Calu3 (cell line): ENCODE data around the gene GCNA. TPM values are rescaled to one million over a fixed set of nuclear protein-coding genes. Genes with fewer than 3 reads are reported as not detected.

Source experiments
- BruUV-seq: library from RNA; stranded (reverse); fragments of 400-500 nt; replicated peaks from 2 replicates; lab custom pipeline; 2021; lab: Mats Ljungman, UMichigan
- CTCF ChIA-PET: fragments of 300-600 bp; sonication (Branson Sonifier 250); formaldehyde crosslinking; loops from one replicate; lab custom pipeline; 2022; ENCODE audit warnings: antibody characterized with exemption; lab: Charles Lee
- DNase-seq: peaks from one replicate; pipeline ENCODE4 v3.0.0; 2022
- H3K27ac Mint-ChIP-seq: one replicate; pipeline ENCODE4 v1.8.0; 2022; ENCODE audit warnings: mixed read lengths; ENCODE audit not compliant: unreplicated experiment
- H3K27me3 Mint-ChIP-seq: one replicate; pipeline ENCODE4 v1.8.0; 2022; ENCODE audit warnings: mixed read lengths; ENCODE audit not compliant: unreplicated experiment
- H3K36me3 Mint-ChIP-seq: one replicate; pipeline ENCODE4 v1.8.0; 2022; ENCODE audit warnings: mild to moderate bottlenecking, moderate library complexity, mixed read lengths; ENCODE audit not compliant: insufficient read depth, unreplicated experiment
- H3K4me1 Mint-ChIP-seq: one replicate; pipeline ENCODE4 v1.8.0; 2022; ENCODE audit warnings: mild to moderate bottlenecking, low read depth, mixed read lengths; ENCODE audit not compliant: unreplicated experiment
- H3K4me3 Mint-ChIP-seq: one replicate; pipeline ENCODE4 v1.8.0; 2022; ENCODE audit warnings: mild to moderate bottlenecking, low read depth, moderate library complexity, mixed read lengths; ENCODE audit not compliant: unreplicated experiment
- H3K9me3 Mint-ChIP-seq: one replicate; pipeline ENCODE4 v1.8.0; 2022; ENCODE audit warnings: low read depth, mixed read lengths; ENCODE audit not compliant: unreplicated experiment
- intact Hi-C: fragments of 100-400 bp; cut with micrococcal nuclease; formaldehyde crosslinking; loops from one replicate; pipeline ENCODE4 v1.10.0; 2022; ENCODE audit not compliant: unreplicated experiment
- total RNA-seq: library from RNA; stranded (reverse); gene quantifications from 2 replicates; pipeline ENCODE4 v1.2.3, GENCODE V29; 2022
- TF ChIP-seq, protein P1 (sequence below): fragments of 200-600 bp; IDR thresholded peaks from one replicate; pipeline ENCODE4 v1.8.0; 2022; ENCODE audit warnings: antibody characterized with exemption; ENCODE audit not compliant: unreplicated experiment

GCNA gene
- total RNA-seq, 1 experiment from 2014 or later: 8.1 TPM

DNA sequence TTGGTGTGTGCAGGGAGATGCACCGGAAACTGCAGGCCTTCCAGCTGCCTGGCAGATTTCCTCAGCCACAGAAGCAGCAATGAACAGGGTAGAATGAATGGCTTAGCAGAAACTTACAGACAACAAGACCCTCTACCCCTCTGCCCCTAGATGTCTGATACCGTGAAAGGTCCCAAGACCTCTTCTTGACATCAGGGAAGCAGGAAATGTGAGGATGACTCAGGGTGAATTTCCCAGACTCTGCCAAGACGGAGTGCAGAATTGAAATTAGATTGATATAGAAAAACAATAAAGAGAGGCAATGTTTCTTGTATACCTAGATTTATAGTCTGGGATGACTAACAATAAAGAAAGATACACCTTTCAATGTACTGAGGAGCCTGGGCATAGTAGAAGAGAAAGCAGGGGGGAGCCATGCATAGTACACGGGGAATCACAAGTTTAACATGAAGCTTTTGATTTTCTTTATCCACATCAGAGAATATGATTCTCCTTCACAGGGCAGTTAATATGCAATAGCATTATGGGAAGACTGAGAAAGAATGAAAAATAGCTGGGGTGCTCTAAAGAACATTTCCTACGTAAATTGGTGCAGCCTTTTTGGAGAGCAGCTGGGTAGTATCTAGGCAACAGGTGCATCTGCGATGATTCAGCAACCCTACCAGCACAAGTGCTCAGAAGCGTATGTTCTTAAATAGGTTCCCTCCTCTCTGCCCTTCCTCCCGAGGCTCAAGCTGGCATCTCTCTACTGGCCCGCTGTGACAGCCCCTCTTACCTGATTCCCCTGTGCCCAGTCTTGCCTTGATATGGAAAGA is 58.4 kb downstream of the GCNA start:
- Mint-ChIP-seq H3K4me3 (no peak overlapping the region), H3K4me1 (no peaks in the 10 kb centered on the region), H3K9me3 (no peaks in the 10 kb centered on the region), H3K27me3 (no peaks in the 10 kb centered on the region), H3K36me3 (no peaks in the 10 kb centered on the region), H3K27ac (no peak overlapping the region)
- no TSS peak for BruUV-seq
- CTCF ChIA-PET: no interaction called here
- TF ChIP-seq, protein P1, sequence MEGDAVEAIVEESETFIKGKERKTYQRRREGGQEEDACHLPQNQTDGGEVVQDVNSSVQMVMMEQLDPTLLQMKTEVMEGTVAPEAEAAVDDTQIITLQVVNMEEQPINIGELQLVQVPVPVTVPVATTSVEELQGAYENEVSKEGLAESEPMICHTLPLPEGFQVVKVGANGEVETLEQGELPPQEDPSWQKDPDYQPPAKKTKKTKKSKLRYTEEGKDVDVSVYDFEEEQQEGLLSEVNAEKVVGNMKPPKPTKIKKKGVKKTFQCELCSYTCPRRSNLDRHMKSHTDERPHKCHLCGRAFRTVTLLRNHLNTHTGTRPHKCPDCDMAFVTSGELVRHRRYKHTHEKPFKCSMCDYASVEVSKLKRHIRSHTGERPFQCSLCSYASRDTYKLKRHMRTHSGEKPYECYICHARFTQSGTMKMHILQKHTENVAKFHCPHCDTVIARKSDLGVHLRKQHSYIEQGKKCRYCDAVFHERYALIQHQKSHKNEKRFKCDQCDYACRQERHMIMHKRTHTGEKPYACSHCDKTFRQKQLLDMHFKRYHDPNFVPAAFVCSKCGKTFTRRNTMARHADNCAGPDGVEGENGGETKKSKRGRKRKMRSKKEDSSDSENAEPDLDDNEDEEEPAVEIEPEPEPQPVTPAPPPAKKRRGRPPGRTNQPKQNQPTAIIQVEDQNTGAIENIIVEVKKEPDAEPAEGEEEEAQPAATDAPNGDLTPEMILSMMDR: no peak
- no peak for DNase-seq
- intact Hi-C loops: no loop called here

DNA sequence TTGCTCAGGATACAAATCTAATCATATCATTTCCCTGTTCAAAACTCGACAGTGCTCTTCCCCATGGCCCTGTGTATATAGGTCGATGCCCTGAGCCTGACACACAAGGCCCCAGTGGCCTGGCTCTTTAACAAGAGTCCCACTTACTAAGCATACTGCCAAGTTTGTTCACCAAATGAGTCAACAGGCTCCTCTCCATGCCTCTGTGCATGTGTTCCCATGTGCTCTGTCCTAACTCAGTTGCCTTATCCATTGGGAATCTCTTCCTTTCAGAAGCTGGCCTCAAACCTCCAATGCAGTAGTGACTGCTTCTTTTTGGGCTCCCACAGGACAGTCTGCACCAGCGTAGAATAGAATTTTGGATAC is 59.0 kb downstream of the GCNA start:
- no peaks in the 10 kb centered on the region for H3K36me3 Mint-ChIP-seq
- no peaks in the 10 kb centered on the region for H3K27me3 Mint-ChIP-seq
- DNase-seq: no peak
- no TSS peak for BruUV-seq
- TF ChIP-seq, protein P1: no peak
- H3K4me3 Mint-ChIP-seq: no peak overlapping the region
- CTCF ChIA-PET: no interaction called here
- no peaks in the 10 kb centered on the region for H3K9me3 Mint-ChIP-seq
- H3K27ac Mint-ChIP-seq: no peak overlapping the region
- intact Hi-C loops: no loop called here
- no peaks in the 10 kb centered on the region for H3K4me1 Mint-ChIP-seq

DNA sequence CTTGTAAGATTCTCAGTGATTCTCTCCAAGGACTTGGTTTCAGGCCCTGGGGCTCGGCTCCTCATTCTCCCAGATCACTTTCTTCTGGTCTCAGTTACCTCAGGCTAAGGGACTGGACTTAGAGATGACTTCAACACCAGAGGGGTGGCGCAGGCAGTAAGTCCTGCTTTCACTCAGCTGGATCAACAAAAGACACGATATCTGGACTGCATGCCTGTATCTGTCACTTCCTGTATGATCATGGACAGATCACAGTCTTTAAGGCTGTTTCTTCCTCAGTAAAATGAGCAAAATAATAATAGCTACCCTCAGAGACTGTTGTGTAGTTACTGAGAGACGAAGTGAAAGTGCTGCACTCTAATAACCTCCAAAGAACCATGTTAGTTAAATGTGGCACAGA is 59.6 kb downstream of the GCNA start:
- TF ChIP-seq, protein P1: no peak
- Mint-ChIP-seq H3K36me3 (no peaks in the 10 kb centered on the region), H3K4me3 (no peak overlapping the region), H3K27me3 (no peaks in the 10 kb centered on the region), H3K27ac (no peak overlapping the region), H3K4me1 (no peaks in the 10 kb centered on the region), H3K9me3 (no peaks in the 10 kb centered on the region)
- BruUV-seq: no TSS peak
- no peak for DNase-seq
- CTCF ChIA-PET: no interaction called here
- intact Hi-C loops: no loop called here

DNA sequence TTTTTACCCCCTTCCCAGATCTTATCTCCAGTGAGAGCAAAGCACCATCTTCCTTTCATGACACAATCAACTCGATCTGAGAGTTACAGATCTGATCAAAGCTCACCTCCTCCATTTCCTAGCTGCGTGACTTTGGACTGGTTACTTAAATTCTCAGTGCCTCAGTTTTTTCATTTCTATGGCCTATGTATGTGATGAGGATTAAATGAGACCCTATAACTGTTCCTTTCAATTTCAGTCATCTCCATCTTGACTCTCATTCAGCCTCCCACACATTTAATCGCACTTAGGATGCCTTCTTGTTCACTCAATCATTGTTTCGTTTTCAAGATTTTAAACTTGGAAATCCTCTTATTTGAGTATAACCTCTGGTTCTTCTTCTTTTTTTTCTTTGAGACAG is 60.2 kb downstream of the GCNA start:
- H3K36me3 Mint-ChIP-seq: no peaks in the 10 kb centered on the region
- H3K4me3 Mint-ChIP-seq: no peak overlapping the region
- H3K27ac Mint-ChIP-seq: no peak overlapping the region
- intact Hi-C loops: no loop called here
- H3K4me1 Mint-ChIP-seq: no peaks in the 10 kb centered on the region
- no peaks in the 10 kb centered on the region for H3K27me3 Mint-ChIP-seq
- TF ChIP-seq, protein P1: no peak
- H3K9me3 Mint-ChIP-seq: no peaks in the 10 kb centered on the region
- CTCF ChIA-PET: no interaction called here
- no peak for DNase-seq
- BruUV-seq: no TSS peak
